Muscle layer of colon (tissue), 2 donors: Measurements from ENCODE around the gene BTG2.

ENCODE experiments used
- H3K27ac ChIP-seq: one replicate; pipeline ENCODE4 v1.7.0; 2013; ENCODE audit warnings: low read depth, mild to moderate bottlenecking, low read length, moderate library complexity
- H3K27me3 ChIP-seq, 2 donors: one replicate each; pipeline ENCODE4 v1.7.0; 2013; ENCODE audit warnings: low read length in 2 of 2, mild to moderate bottlenecking in 2 of 2; ENCODE audit not compliant: insufficient read depth in 2 of 2, control insufficient read depth in 1 of 2
- H3K36me3 ChIP-seq: one replicate; pipeline ENCODE4 v1.7.0; 2013; ENCODE audit warnings: mild to moderate bottlenecking, low read length; ENCODE audit not compliant: insufficient read depth
- H3K4me1 ChIP-seq: one replicate; pipeline ENCODE4 v1.7.0; 2013; ENCODE audit warnings: mild to moderate bottlenecking, low read length; ENCODE audit not compliant: insufficient read depth
- H3K4me3 ChIP-seq, 2 donors: one replicate each; pipeline ENCODE4 v1.7.0; 2013; ENCODE audit warnings: low read length in 2 of 2, low read depth in 1 of 2, mild to moderate bottlenecking in 1 of 2, moderate library complexity in 1 of 2
- H3K9ac ChIP-seq: one replicate; pipeline ENCODE4 v1.7.0; 2013; ENCODE audit warnings: low read length
- H3K9me3 ChIP-seq: one replicate; pipeline ENCODE4 v1.7.0; 2013; ENCODE audit warnings: mild to moderate bottlenecking, low read length
- donor health status: abdominal sarcoma.
- donor health status: Adenocarcinoma of cecum.

Gene BTG2

GRCh38 chr1:203278082-203278884 lies 27.0 kb upstream of the BTG2 start:
- Histone ChIP-seq H3K27me3 (no peaks in the 10 kb centered on the region), H3K27ac (peak overlapping the region; percentile 93), H3K4me3 (peak overlapping the region in 1 of 2 donors; percentile 40), H3K9me3 (no peaks in the 10 kb centered on the region), H3K36me3 (no peaks in the 10 kb centered on the region), H3K4me1 (peaks cover 71% of the 10 kb centered on the region), H3K9ac (peak overlapping the region; percentile 85)

DNA sequence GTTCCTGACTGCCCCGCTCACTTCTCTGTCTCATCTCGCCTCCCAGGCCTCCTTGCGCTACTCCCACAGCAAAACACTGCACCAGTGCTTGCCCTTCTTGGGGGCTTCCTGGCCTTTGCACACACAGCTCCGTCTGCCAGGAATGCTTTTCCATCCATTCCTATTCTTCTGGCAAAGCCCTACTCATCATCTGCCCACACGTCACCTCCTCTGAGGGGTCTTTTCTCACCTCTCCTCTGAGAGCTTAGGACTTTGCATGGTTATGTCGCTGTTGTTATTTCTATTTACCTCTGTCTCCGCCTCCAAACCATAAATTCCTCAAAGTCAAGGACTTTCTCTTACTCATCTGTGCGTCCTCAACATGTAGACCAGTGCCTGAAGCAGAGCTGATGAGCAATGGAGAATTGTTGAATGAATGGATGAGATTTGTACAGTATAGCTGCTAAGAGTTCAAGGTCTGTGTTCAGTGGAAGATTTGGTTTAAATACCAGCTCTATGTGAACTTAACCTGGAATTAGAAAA lies 26.4 kb upstream of the BTG2 start:
- peak overlapping the region; percentile 80 for H3K9ac ChIP-seq
- H3K4me1 ChIP-seq = peaks cover 64% of the 10 kb centered on the region
- H3K9me3 ChIP-seq = no peaks in the 10 kb centered on the region
- H3K27ac ChIP-seq = peak overlapping the region; percentile 93
- H3K36me3 ChIP-seq = no peaks in the 10 kb centered on the region
- no peaks in the 10 kb centered on the region for H3K27me3 ChIP-seq
- H3K4me3 ChIP-seq = peak overlapping the region in 1 of 2 donors; percentile 40

GRCh38 chr1:203280061-203280460 lies 25.3 kb upstream of the BTG2 start:
- H3K36me3 ChIP-seq = no peaks in the 10 kb centered on the region
- H3K27ac ChIP-seq = peak overlapping the region; percentile 93
- H3K9ac ChIP-seq = no peak overlapping the region
- no peak overlapping the region for H3K4me3 ChIP-seq
- peaks cover 53% of the 10 kb centered on the region for H3K4me1 ChIP-seq
- no peaks in the 10 kb centered on the region for H3K9me3 ChIP-seq
- no peaks in the 10 kb centered on the region for H3K27me3 ChIP-seq

- Histone ChIP-seq H3K27me3 (no peaks in the 10 kb centered on the region), H3K36me3 (no peaks in the 10 kb centered on the region), H3K4me1 (peaks cover 48% of the 10 kb centered on the region), H3K27ac (peak overlapping the region; percentile 52), H3K9ac (no peak overlapping the region), H3K4me3 (no peak overlapping the region), H3K9me3 (no peaks in the 10 kb centered on the region)
These were observed 24.3 kb upstream of the BTG2 start for GRCh38 chr1:203281033-203281432.

- H3K9me3 ChIP-seq = no peaks in the 10 kb centered on the region
- no peak overlapping the region for H3K4me3 ChIP-seq
- no peaks in the 10 kb centered on the region for H3K36me3 ChIP-seq
- H3K4me1 ChIP-seq = peaks cover 50% of the 10 kb centered on the region
- H3K27me3 ChIP-seq = no peaks in the 10 kb centered on the region
- H3K9ac ChIP-seq = no peak overlapping the region
- H3K27ac ChIP-seq = peak overlapping the region; percentile 48
These were observed 23.3 kb upstream of the BTG2 start for GRCh38 chr1:203281851-203282661.

DNA sequence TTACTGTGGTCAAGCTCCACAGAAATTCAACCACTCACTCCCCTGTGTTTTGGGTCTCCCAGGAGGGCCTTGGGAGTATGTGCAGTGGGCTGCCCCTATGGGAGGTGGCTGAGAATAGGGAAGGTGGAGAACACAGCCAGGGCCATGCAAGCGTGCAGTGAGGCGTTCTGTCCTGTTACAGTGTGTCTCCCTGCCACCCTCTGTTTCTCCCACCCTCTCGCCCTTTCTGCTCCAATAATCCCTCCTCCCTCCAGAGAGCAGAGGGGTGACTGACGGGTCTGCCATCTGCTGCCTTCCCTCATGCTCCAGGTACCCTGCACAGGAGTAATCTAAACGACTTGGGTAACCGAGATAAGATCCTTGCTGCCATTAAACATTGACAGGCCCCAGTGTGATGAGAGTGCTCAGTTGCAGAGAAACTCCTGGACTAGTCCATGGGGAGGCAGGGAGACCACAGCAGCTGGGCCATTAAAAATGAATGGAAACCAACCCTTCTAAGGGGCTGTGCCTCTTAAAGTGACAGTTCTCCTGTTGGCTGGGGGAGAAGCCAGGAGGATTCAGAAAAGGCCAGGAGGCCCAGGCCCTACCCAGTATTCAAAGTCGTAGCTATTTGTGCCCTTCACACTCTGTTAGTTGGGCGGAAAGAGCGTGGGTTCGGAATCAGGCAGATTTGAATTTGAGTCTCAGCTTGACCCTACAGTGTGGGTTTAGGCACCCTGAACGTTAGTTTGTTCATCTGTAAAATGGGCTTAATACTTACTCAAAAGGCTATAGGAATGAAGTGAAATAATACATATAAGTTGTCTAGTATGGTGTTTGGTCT lies 22.4 kb upstream of the BTG2 start:
- Histone ChIP-seq H3K27me3 (no peaks in the 10 kb centered on the region), H3K4me1 (peaks cover 44% of the 10 kb centered on the region), H3K27ac (peak overlapping the region; percentile 48), H3K9ac (no peak overlapping the region), H3K36me3 (no peaks in the 10 kb centered on the region), H3K4me3 (no peak overlapping the region), H3K9me3 (no peaks in the 10 kb centered on the region)

GRCh38 chr1:203283597-203283996 lies 21.7 kb upstream of the BTG2 start:
- Histone ChIP-seq H3K36me3 (no peaks in the 10 kb centered on the region), H3K9me3 (no peaks in the 10 kb centered on the region), H3K27ac (no peak overlapping the region), H3K4me1 (peaks cover 38% of the 10 kb centered on the region), H3K9ac (no peak overlapping the region), H3K4me3 (no peak overlapping the region), H3K27me3 (no peaks in the 10 kb centered on the region)

GRCh38 chr1:203284411-203285123 lies 20.8 kb upstream of the BTG2 start:
- Histone ChIP-seq H3K36me3 (no peaks in the 10 kb centered on the region), H3K9me3 (no peaks in the 10 kb centered on the region), H3K27ac (no peak overlapping the region), H3K27me3 (no peaks in the 10 kb centered on the region), H3K4me3 (no peak overlapping the region), H3K9ac (no peak overlapping the region), H3K4me1 (peaks cover 37% of the 10 kb centered on the region)

GRCh38 chr1:203286161-203286984 lies 18.9 kb upstream of the BTG2 start:
- no peaks in the 10 kb centered on the region for H3K27me3 ChIP-seq
- H3K27ac ChIP-seq = peak overlapping the region; percentile 16
- peak overlapping the region; percentile 17 for H3K9ac ChIP-seq
- peaks cover 51% of the 10 kb centered on the region for H3K4me1 ChIP-seq
- no peaks in the 10 kb centered on the region for H3K36me3 ChIP-seq
- H3K4me3 ChIP-seq = no peak overlapping the region
- no peaks in the 10 kb centered on the region for H3K9me3 ChIP-seq
